Stimulated activated CD8-positive, alpha-beta memory T cell treated with anti-CD3 and anti-CD28 coated beads, Interleukin-7, amount 100 ng/mL, for 4 hours (primary cell): ENCODE data around the gene USP31.
"Not testable (repeated sequence)": the region's sequence is repeated elsewhere in the genome, so short reads cannot be mapped to it uniquely, and the experiment has no call there.

Experiments used
- DNase-seq, 2 donors: peaks; one replicate each; pipeline ENCODE4 v3.0.0-alpha.2; 2020; ENCODE audit warnings: low read depth in 2 of 2

The USP31 gene

GRCh38 chr16:23096450-23096849 is 52.8 kb downstream of the USP31 start:
- not testable (repeated sequence) for DNase-seq

- DNase-seq: not testable (repeated sequence)
Measured at GRCh38 chr16:23094136-23094535, 55.1 kb downstream of the USP31 start.

- no peak for DNase-seq
Measured at GRCh38 chr16:23092801-23093117, 56.5 kb downstream of the USP31 start.

- DNase-seq: no peak
Measured at GRCh38 chr16:23092072-23092800, 57.0 kb downstream of the USP31 start.

- DNase-seq: no peak
Measured at GRCh38 chr16:23089111-23089510, 60.1 kb downstream of the USP31 start.

GRCh38 chr16:23088018-23088417 is 61.2 kb downstream of the USP31 start:
- no peak for DNase-seq

GRCh38 chr16:23085949-23086348 is 63.3 kb downstream of the USP31 start:
- no peak for DNase-seq

GRCh38 chr16:23082161-23082788 is 67.0 kb downstream of the USP31 start:
- DNase-seq: no peak

- DNase-seq: no peak
Measured at GRCh38 chr16:23081675-23082119, 67.6 kb downstream of the USP31 start.

GRCh38 chr16:23080747-23081146 is 68.5 kb downstream of the USP31 start:
- no peak for DNase-seq

- no peak for DNase-seq
Measured at GRCh38 chr16:23080329-23080728, 68.9 kb downstream of the USP31 start.

GRCh38 chr16:23079675-23080301 is 69.5 kb downstream of the USP31 start:
- no peak for DNase-seq

- no peak for DNase-seq
Measured at GRCh38 chr16:23074423-23074822, 74.8 kb downstream of the USP31 start.

- no peak for DNase-seq
Measured at GRCh38 chr16:23072769-23073549, 76.3 kb downstream of the USP31 start.

- no peak for DNase-seq
Measured at GRCh38 chr16:23072084-23072599, 77.1 kb downstream of the USP31 start.

GRCh38 chr16:23071196-23072083 is 77.8 kb downstream of the USP31 start:
- DNase-seq: no peak

GRCh38 chr16:23069844-23070243 is 79.4 kb downstream of the USP31 start:
- no peak for DNase-seq

GRCh38 chr16:23068079-23068736 is 81.0 kb downstream of the USP31 start:
- no peak for DNase-seq

- DNase-seq: no peak
Measured at GRCh38 chr16:23066676-23067075, 82.6 kb downstream of the USP31 start.

- DNase-seq: no peak
Measured at GRCh38 chr16:23064639-23065038, 84.6 kb downstream of the USP31 start.

GRCh38 chr16:23062524-23062923 is 86.7 kb downstream of the USP31 start:
- no peak for DNase-seq
